ENCODE measurements around the gene ADCY10.
"Not testable (repeated sequence)": the region's sequence is repeated elsewhere in the genome, so short reads cannot be mapped to it uniquely, and the experiment has no call there.

ADCY10 gene

DNA sequence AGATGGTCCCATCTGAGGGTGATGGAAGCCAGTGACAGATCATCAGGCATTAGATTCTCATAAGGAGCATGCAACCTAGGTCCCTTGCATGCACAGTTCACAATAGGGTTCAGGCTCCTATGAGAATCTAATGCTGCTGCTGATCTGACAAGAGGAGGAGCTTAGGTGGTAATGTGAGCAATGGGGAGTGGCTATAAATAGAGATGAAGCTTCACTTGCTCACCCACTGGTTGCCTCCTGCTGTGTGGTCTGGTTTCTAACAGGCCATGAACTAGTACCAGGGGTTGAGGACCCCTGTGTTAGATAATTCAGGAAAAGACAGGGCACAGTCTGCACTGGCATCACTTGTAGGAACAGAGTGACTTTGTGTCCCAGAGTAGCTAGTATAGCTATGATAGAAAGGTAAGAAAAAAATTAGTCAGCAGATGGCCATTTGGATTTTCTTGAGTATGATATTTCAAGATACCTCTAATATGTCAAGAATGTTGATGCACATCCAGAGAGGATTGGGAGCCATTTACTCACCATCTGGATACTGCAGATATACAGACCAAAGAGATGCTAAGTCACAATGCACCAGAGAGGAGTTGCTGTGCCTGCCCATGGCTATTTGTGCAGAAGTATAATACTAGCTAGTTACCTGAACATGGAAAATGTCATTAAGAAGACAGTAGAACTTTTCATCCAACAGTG lies 53.6 kb downstream of the ADCY10 start:
- no peak for DNase-seq (ENCODE audit: low read depth)

DNA sequence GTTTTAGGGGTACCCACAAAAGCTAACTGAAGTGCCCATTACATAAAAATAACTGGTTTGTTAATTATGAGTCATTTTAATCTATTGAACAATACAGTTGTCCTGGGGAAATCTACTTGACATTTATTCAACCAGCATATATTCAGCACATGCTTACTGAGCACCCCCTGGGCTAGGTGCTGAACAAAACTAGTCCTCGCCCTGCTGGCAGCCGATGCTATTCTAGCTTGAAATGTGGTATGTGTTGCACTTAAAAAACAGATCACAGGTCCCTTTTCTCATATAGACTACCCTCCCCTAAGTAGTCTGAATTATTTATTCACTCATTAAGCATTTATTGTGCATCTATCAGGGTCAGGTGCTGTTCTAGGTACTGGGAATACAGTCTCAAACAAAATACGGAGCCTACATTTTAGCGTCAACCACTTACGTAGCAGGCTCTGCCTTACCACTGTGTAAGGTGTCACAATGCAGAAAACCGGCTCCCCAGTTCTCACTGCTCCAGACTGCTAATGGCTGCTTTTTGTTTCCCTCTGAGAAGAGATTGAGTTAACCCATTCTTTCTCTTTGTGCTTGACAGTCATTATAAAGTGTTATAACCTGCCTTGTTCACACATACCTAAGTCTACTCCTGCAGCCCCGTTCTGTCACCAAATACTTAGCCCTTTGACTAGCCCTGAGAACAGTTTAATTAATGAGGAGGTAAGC lies 57.1 kb downstream of the ADCY10 start:
- no peak for DNase-seq (ENCODE audit: low read depth)

DNA sequence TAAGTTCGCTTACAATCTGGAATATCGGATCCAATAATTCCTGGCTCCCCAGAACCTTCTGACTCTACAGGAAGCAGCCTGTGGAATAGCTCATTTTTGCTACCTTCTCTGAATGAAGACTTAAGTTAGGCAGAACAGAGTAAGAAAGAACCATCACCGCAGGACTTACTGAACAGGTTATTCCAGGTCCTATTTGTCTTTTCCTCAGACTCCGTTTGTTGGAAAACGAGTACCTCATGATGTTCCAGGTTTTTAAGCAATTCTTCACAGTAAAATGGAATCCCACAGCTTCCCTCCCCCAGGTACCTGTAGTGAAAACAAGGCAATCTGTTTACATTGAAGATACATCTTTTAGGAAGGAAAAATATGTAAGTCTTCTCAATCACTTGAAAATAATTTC lies 59.8 kb downstream of the ADCY10 start:
- no peak for DNase-seq (ENCODE audit: low read depth)

DNA sequence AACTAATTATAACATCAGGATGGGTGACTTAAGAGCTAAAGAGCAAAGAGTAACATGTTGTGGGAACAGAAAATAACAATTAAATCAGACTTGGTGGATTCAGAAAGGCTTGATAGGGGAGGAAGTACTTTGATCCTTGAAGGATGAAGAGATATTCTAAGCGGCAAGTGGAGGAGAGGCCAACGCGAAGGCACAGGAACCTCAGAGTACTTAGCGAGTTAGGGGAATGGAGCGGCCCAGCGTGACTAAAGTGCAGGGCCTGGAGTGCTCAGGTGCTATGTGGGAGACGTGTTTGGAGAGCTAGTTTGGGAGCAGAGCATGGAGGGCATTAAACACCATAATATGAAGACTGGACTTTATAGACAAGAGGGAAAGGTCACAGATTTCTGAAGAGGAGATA lies 64.3 kb downstream of the ADCY10 start:
- no peak for DNase-seq (ENCODE audit: low read depth)

DNA sequence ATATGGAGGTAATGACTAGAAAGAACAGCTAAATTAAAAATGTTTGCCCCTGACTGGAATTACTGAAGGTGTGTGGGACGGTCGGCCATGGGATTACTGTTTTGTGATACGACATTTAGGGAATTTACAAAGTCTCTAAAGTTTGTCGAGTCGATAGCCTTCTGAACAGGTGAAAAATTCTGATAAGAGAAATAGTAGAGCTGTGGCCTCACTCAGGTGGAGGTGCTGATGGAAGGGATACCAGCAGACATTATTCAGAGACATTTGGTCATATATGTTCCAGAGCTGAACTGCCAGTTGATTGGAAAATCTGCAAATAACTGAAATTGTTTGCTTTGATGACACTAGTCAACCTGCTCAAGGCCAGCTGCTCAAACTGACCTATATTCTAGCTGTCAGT lies 71.1 kb downstream of the ADCY10 start:
- DNase-seq (ENCODE audit: low read depth): no peak

DNA sequence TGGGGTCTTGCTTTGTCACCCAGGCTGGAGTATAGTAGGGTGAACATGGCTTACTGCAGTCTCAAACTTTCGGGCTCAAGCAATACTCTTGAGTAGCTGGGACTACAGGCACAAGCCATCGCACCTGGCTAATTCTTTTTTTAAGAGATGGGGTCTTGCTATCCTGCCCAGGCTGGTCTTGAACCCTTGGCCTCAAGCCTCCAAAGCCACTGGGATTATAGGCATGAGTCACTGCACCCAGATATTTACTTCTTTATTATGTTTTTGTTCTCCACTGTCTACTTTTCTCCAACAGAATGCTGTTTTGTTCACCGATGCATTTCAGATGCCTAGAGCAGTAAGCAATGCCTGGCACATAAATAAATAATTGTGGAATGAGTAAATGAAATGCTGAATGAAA lies 72.4 kb downstream of the ADCY10 start:
- DNase-seq (ENCODE audit: low read depth): no peak

DNA sequence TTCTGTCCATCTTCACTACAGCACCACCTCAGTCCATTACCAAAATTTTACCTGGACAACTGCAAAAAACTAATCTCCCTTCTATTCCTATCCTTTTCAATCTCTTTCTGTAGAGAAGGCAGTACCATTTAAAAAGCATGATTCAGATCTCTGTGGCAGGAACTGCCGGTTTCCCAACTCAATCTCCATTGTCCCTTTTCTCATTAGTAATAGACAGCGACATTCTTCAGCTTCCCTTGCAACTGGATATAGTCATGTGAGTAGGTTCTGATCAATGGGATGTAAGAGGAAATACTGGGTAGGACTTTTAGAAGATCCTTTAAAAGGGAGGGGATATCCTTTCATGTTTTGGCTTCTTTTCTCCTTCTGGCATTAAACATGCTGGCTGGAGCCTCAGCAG lies 74.9 kb downstream of the ADCY10 start:
- DNase-seq (ENCODE audit: low read depth): no peak

DNA sequence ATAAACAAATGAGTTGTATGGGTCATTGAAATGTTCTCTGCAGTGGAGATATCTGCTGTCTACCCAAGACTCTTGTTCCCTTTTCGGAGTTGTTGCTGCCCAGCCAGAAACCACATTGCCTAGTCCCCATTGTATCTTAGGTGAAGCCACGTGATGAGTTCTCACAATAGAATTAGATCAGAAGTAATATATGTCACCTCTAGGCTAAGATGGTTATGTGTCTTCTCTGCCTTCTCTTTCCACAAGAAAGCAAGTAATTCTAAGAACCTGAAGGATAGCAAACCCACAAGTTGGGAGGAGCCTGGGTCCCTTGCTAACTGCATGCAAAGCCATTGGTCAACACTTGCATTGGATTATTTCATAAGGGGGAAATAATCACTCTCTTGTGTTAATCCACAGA lies 76.6 kb downstream of the ADCY10 start:
- DNase-seq (ENCODE audit: low read depth): no peak

DNA sequence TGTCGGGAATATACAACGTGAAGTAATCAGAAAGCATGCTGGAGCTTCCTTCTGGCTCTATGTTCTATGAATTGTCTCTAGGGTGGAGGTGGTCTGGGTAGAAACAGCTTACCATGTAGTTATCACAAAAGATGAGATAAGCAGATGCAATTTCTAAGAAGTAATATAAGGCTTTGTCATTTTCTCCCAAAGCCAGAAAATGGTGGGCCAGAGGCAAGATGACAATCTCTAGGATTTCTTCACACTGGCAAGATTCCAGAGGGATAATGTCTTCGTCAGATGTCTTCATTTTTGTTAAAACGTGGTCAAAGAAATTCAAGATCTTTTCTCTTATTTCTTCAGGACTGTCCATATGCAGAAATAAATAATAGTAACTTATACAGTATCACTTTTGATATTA lies 77.7 kb downstream of the ADCY10 start:
- no peak for DNase-seq (ENCODE audit: low read depth)

DNA sequence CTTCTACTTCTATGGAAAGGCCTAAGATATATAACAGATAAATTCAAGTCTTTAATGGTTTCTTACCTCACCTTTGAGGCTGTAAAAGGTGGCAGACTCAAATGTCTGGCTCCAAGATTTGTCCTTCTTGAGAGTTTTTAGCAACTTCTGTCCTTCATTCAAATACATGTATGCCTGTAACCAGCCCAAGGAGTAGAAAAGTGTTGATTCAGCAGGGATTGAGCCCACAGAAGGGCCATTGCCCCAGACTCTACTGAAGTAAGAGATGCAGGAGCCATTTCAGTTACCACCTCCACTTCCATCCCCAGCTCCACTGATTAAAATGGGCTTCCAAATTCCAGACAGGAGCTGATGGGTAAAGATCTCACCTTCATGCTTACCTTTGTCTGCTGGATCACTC lies 80.0 kb downstream of the ADCY10 start:
- no peak for DNase-seq (ENCODE audit: low read depth)

DNA sequence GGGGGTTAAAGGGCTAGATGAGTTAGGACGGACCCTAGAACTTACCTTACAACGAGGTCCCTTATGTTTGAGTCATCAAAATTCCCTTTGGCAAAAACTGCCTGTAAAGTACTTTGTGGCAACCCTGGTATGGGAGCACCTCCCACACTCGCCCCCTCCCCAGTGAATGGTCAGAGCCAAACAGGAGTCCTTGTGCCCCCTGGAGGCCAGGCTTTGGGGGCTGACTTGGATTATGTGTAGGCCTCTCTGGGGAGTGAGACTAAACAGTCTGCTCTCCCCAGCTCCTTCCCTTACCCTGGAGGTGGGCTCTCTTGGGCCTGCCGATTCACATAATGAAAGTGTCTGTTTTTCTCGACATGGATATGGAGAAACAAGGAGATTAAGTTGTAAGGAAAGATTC lies 81.2 kb downstream of the ADCY10 start:
- no peak for DNase-seq (ENCODE audit: low read depth)

DNA sequence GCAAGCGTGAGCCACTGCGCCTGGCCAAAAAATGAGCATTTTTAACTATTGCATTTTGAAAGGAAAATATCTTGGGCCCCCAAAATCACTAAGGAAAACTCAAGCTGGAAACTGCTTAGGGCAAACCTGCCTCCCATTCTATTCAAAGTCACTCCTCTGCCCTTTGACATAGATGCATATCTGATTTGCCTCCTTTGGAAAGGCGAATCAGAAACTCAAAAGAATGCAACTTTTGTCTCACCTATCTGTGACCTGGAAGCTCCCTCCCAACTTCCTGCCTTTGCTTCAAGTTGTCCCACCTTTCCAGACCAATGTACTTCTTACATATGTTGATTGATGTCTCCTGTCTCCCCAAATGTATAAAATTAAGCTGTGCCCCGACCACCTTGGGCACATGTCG lies 83.3 kb downstream of the ADCY10 start:
- DNase-seq (ENCODE audit: low read depth): not testable (repeated sequence)

DNA sequence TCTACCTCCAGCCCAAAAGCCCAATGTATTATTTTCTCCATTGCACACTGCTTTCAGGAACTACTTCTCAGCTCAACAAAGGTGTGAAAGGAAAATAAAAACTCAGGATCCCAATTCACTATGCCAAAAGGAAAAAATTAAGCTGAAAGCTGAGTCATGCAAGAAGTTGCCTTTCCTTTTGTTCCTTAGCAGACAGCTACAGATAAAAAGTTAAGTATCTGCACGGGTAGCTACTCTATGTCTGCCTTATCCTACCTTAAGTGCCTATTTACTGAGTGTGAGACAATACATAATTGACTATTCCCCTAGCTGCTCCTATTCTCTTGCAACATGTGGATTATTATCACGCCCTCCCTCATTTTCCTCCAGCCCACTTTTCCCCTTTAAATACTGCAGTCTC lies 84.1 kb downstream of the ADCY10 start:
- DNase-seq (ENCODE audit: low read depth): no peak

DNA sequence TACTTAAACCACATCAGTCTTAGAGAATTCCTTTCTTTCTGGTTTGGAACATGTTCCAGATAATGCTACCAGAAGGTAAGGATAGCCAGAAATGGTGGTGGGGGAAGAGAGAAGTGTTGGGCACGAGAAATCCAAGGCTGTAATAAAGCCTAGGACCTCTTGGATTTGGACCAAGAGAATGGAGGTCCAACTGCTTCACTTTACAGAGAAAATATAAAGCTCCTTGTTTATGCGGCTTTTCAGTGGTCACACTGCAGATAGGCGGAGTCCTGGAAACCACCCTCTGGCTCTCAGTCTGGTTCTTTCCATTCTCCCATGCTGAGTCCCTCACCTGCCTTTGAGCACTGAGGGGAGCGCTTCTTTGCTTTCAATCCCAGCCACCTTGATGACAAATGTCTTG lies 87.8 kb downstream of the ADCY10 start:
- no peak for DNase-seq (ENCODE audit: low read depth)

DNA sequence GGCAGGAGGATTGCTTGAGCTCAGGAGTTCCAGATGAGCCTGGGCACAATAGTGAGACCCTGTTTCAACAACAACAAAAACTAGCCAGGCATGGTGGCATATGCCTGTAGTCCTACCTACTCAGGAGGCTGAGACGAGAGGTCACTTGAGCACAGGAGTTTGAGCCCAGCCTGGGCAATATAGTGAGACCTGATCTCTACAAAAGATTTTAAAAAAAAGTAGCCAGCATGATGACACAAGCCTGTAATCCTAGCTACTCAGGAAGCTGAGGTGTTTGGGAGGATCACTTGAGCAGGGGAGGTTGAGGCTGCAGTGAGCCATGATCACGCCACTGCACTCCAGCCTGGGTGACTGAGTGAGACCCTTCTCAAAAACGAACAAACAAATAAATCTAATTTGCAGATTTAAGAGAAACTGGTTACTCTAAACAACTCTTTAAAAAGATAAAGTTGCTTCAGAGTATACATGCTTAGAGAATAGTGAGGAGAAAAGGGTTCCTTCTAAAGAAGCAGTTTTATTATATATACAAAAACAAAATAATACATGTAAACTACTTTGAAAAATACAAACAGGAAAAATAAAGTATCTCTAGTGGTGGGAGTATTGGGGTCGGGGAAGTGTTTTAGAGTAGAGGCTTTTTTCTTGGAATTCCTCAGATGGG lies 88.4 kb downstream of the ADCY10 start:
- DNase-seq (ENCODE audit: low read depth): no peak

DNA sequence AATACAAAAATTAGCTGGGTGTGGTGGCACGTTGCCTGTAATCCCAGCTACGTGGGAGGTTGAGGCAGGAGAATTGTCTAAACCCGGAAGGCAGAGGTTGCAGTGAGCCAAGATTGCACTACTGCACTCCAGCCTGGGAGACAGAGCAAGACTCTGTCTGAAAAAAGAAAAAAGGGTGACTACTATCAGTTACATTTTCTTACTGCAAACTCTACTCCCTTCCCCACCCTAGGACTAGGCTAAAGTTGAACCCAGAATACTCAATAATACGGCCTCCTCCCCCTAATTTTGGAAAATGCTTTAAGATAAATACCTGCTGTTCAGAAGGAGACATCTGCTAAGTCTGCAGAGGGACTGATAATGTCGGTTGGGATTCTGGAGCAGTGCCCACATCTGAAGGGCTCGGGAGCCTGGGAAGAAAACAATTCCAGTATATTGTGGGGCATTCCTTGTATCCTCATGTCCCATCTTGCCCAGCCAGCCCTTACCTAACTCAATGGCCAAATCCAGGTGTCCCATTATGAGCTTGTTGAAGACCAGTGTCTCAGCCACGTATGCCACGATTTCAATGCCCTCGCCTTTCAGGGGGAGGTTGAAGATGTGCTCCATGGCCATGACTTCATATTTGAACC lies 89.7 kb downstream of the ADCY10 start:
- DNase-seq (ENCODE audit: low read depth): no peak

DNA sequence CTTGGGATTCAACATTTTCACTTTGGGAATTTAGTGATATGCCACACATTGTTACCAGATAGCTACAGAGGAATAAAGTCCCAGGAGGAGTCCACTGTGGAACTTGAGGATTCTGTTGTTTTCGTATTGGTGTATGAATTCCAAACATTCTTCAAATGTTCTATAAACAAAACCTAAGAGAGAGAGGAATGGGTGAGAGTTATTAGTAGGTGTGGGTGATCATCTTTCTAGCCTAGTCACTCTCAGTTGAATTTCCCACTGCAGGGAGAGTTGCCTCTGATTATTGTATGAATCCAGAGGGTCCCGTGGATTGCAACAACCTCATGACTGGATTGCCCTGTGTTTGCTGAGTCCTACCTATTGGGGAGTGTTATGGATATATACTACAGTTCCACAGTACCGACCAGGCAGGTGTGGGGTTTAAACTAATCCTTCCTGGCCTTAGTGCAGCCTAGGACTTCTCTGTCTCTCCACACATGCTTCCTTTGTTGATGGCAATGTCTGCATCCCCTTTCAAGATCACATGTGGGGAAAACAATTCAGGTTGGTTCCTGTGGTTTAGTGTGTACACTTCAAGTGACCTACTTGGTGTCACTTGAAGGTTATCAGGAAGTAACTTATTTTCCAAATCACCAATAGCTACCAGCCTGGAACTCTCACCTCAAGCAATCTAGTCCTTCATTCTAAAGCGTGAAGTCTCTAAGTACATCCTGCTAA lies 91.8 kb downstream of the ADCY10 start:
- no peak for DNase-seq (ENCODE audit: low read depth)

DNA sequence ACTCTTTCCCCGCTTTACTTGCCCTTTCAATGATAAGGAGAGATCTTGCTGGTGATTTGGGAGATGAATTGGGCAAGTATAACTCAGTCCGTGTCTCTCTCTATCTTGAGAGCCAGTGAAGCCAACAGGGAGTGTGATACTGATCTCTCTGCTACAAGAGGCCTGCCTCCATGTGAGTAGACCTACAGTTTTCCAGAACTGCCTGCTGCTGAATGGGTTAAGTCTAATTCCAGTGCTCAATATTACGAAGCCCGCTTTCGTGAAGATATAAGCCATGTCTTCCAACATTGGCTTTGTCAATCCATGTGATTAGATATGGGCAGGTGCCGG lies 92.6 kb downstream of the ADCY10 start:
- no peak for DNase-seq (ENCODE audit: low read depth)

DNA sequence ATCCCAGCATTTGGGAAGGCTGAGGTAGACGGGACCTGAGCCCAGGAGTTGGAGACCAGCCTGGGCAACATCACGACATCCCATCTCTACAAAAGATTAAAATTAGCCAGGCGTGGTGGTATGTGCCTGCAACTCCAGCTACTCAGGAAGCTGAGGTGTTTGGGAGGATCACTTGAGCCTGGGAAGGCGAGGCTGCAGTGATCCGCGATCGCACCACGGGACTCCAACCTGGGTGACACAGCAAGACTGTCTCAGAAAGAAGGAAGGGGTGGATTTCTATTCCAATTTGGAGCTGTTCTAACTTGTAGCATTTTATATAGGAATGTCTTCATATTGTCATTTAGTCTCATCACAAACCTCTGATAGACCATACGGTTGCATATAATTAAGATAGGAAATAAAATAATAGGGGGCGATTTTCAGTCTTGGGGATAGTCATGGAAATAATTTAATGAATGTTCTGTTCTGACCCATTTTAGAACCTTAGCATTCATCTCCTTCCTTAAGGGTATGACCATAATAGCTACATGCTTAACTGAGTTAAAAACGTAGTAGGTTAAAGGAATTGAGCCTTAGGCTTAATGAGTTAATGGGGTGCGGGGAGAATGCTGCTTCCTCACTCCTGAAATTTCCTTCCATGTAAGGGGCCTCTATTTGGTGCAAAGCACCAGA lies 93.1 kb downstream of the ADCY10 start:
- no peak for DNase-seq (ENCODE audit: low read depth)

DNA sequence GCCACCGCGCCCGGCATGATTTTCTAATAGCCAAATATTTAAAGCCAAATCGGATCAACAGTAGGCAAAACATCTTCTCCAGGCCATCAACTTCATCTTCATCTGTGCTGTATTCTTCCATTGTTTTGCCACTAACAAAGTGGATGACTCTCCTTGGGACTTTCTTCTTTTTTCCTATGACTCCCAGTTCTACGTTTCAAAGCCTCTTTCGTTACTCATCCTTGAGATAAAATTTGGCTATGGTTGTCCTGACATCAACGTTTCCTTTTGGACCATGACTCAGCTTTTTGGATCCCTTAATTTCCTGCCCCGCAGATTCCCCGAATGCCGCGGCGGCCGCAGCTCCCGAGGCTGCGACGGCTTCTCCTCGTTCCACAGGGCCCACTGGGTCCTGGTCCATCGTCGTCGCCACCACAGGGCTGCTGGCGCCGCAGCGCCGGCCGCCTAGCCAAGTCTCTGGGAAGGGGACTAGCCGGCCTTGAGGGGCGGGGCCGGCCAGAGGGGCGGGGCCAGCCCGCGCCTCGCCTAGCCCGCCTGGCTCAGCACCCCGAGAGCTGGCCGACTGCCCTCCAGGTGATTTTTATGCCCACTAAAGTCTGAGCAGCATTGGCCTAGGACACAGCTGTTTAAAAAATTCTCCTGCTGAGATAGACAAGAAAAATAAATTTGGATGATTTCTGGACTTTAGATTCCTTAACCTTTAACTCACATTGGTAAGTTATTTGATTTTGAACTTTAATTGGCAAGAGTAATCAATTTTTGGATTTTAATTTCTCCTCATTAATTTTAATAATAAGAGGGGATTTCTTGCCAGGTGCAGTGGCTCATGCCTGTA lies 93.9 kb downstream of the ADCY10 start:
- no peak for DNase-seq (ENCODE audit: low read depth)

DNA sequence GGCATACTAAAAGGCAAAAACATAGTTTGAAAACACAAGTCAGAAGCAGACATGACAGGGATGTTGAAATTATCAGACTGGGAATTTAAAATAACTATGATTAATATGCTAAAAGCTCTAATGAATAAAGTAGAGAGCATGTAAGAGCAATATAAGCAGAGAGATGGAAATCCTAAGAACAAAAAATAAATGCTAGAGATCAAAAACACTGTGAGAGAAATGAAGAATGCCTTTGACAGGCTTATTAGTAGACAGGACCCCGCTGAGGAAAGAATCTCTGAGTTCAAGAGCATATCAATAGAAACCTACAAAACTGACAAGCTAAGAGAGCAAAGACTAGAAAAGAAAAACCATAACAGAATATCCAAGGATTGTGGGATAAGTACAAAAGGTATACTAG lies 98.3 kb downstream of the ADCY10 start:
- no peak for DNase-seq (ENCODE audit: low read depth)
